CD4-positive, CD25-positive, alpha-beta regulatory T cell (primary cell): ENCODE results near the gene ASMTL. TPM values are rescaled to one million over a fixed set of nuclear protein-coding genes. Genes with fewer than 3 reads are reported as not detected.
"Not testable (repeated sequence)": the region's sequence is repeated elsewhere in the genome, so short reads cannot be mapped to it uniquely, and the experiment has no call there.

Experiments
- ATAC-seq, 2 donors: fragments of 150-1000 bp; cut with Tn5 transposase; one replicate each; pipeline ENCODE4 v1.10.0; 2021; ENCODE audit warnings: low read depth in 2 of 2, moderate number of reproducible peaks in 2 of 2, moderate library complexity in 1 of 2
- DNase-seq, 3 donors: peaks; one replicate each; pipeline versions ENCODE4 v3.0.0 to v3.0.0-alpha.2; 2012 to 2022; ENCODE audit warnings: mixed read lengths in 1 of 3
- H3K27ac ChIP-seq: one replicate; pipeline ENCODE4 v1.7.0; 2013; ENCODE audit warnings: mild to moderate bottlenecking, low read length; ENCODE audit not compliant: insufficient read depth, poor library complexity, severe bottlenecking
- H3K27me3 ChIP-seq: one replicate; pipeline ENCODE4 v1.7.0; 2013; ENCODE audit warnings: low read length; ENCODE audit not compliant: control insufficient read depth, insufficient read depth
- H3K36me3 ChIP-seq: one replicate; pipeline ENCODE4 v1.7.0; 2013; ENCODE audit warnings: mild to moderate bottlenecking, low read length, moderate library complexity; ENCODE audit not compliant: control insufficient read depth, insufficient read depth
- H3K4me1 ChIP-seq: 2 replicates; pipeline ENCODE4 v1.7.0; 2013; ENCODE audit warnings: mild to moderate bottlenecking, low read length; ENCODE audit not compliant: insufficient read depth, control insufficient read depth, poor library complexity, severe bottlenecking
- H3K4me3 ChIP-seq: one replicate; pipeline ENCODE4 v1.7.0; 2013; ENCODE audit warnings: low read depth, mild to moderate bottlenecking, low read length, moderate library complexity
- H3K9me3 ChIP-seq, 2 experiments: 1 replicate in 1 of 2; 2 replicates in 1 of 2; pipeline ENCODE4 v1.7.0; 2013; ENCODE audit warnings: low read length in 2 of 2, mild to moderate bottlenecking in 1 of 2, moderate library complexity in 1 of 2; ENCODE audit not compliant: control insufficient read depth in 2 of 2
- H3K27ac Mint-ChIP-seq, 3 donors: one replicate each; pipeline ENCODE4 v1.8.0; 2020 to 2022; ENCODE audit warnings: mild to moderate bottlenecking in 3 of 3, mixed read lengths in 3 of 3, moderate library complexity in 2 of 3
- H3K27me3 Mint-ChIP-seq: one replicate; pipeline ENCODE4 v1.8.0; 2022; ENCODE audit warnings: mild to moderate bottlenecking, mixed read lengths
- H3K36me3 Mint-ChIP-seq: one replicate; pipeline ENCODE4 v1.8.0; 2020; ENCODE audit warnings: mixed read lengths
- H3K4me1 Mint-ChIP-seq, 4 donors: one replicate each; pipeline ENCODE4 v1.8.0; 2020 to 2022; ENCODE audit warnings: mixed read lengths in 4 of 4, mild to moderate bottlenecking in 1 of 4
- H3K4me3 Mint-ChIP-seq, 4 donors: one replicate each; pipeline ENCODE4 v1.8.0; 2020 to 2022; ENCODE audit warnings: mild to moderate bottlenecking in 4 of 4, mixed read lengths in 4 of 4, moderate library complexity in 3 of 4
- H3K9me3 Mint-ChIP-seq, 7 donors: one replicate each; pipeline ENCODE4 v1.8.0; 2020 to 2022; ENCODE audit warnings: mixed read lengths in 7 of 7, mild to moderate bottlenecking in 3 of 7, moderate library complexity in 2 of 7
- polyA plus RNA-seq, 4 donors: library from polyadenylated mRNA; unstranded; fragments of 300-500 nt; fragmentation: Illumina TruSeq; gene quantifications; one replicate each; pipeline ENCODE4 v1.2.3, GENCODE V29; 2021
- total RNA-seq: library from RNA; stranded (reverse); gene quantifications from one replicate; pipeline ENCODE4 v1.2.3, GENCODE V29; 2022

ASMTL gene
- total and polyA plus RNA-seq, 5 donors from 2014 or later, result 32.1 to 50.1 (median 44.6) TPM

DNA sequence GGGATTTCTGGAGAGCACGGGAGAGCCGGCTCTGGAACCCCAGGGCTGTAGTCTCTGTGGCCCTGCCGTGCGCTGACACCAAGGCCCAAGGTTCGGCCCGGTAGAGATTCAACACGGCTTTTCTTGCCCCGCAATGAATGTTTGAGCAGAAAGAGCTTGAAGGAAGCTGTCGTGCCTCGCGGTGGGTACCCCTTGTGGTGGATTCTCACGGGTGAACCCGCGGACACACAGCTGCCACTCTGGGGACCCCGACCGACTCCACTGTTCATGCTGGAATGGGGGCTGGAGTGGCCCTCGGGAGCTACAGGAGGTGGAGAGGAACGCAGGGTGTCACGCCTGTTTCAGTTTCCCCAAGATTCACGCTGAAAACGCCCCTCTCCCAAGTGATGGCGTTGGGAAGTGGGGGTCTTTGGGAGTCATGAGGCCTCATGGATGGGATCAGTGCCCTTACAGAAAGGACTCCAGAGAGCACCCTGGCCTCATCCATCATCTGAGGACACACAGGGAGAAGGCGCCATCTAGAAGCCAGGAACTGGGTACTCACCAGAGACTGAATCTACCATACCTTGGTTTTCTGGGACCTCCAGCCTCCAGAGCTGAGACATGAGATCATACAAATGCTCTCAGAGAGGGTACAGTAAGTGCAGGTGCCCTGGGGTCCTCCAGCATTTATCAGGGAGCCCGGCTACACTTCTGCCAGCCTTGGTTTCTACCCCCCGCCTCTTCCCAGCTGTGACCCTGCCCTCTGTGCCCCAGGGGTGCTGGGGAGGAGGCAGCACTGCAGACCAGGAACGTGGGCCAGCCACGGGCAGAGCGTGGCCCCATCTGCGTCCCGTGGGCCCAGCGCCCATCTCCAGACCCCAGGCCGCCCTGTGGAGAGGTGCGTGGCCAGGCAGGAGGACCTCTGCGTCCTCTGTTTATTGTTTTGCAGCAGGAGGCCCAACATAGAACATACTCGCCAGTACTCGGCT is 67.2 kb downstream of the ASMTL start:
- H3K27ac Mint-ChIP-seq, result peak overlapping the region in 2 of 3 donors; percentile 20 to 69
- ATAC-seq, result no peak
- no peaks in the 10 kb centered on the region for H3K27me3 ChIP-seq
- DNase-seq, result no peak
- peaks cover 0 to 38% (median 8%) of the 10 kb centered on the region in 4 donors for H3K4me1 Mint-ChIP-seq
- H3K27ac ChIP-seq, result no peak overlapping the region
- no peaks in the 10 kb centered on the region for H3K27me3 Mint-ChIP-seq
- no peaks in the 10 kb centered on the region for H3K9me3 ChIP-seq
- H3K36me3 Mint-ChIP-seq, result peaks cover 46% of the 10 kb centered on the region
- peaks cover 0 to 2% (median 0%) of the 10 kb centered on the region in 7 donors for H3K9me3 Mint-ChIP-seq
- H3K36me3 ChIP-seq, result peaks cover 59% of the 10 kb centered on the region
- peak overlapping the region in 2 of 4 donors; percentile 7 to 69 for H3K4me3 Mint-ChIP-seq
- H3K4me1 ChIP-seq, result peaks cover 16% of the 10 kb centered on the region
- H3K4me3 ChIP-seq, result no peak overlapping the region

DNA sequence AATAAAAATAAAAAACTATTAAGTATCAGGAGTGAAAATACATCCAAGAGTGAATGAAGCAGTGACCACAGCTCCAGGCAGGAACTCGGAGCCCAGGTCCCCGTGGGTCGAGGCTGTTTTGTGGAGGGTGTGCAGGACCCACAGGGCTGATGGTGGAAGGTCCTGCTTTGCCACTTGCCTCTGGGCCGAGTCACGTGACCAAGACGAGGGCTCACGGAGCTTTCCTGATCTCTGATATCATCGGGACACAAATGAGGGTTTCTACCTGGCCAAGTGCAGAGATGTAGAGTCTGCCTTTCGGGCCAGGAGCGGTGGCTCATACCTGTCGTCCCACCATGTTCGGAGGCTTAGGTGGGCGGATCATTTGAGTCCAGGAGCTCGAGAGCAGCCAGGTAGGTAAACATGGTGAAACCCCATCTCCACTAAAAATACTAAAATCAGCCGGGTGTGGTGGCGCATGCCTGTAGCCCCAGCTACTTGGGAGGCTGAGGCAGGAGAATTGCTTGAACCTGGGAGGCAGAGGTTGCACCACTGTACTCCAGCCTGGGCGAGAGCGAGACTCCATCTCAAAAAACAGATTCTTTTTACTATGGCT is 68.0 kb downstream of the ASMTL start:
- no peak overlapping the region for H3K27ac ChIP-seq
- H3K27ac Mint-ChIP-seq, result peak overlapping the region in 2 of 3 donors; percentile 20 to 69
- DNase-seq, result no peak
- H3K36me3 Mint-ChIP-seq, result peaks cover 46% of the 10 kb centered on the region
- H3K27me3 ChIP-seq, result no peaks in the 10 kb centered on the region
- no peaks in the 10 kb centered on the region for H3K9me3 ChIP-seq
- H3K4me3 ChIP-seq, result no peak overlapping the region
- peaks cover 0 to 35% (median 8%) of the 10 kb centered on the region in 4 donors for H3K4me1 Mint-ChIP-seq
- H3K4me1 ChIP-seq, result peaks cover 9% of the 10 kb centered on the region
- no peak for ATAC-seq
- peak overlapping the region in 3 of 4 donors; percentile 32 to 47 (median 35) for H3K4me3 Mint-ChIP-seq
- peaks cover 0 to 2% (median 0%) of the 10 kb centered on the region in 7 donors for H3K9me3 Mint-ChIP-seq
- peaks cover 53% of the 10 kb centered on the region for H3K36me3 ChIP-seq
- no peaks in the 10 kb centered on the region for H3K27me3 Mint-ChIP-seq

DNA sequence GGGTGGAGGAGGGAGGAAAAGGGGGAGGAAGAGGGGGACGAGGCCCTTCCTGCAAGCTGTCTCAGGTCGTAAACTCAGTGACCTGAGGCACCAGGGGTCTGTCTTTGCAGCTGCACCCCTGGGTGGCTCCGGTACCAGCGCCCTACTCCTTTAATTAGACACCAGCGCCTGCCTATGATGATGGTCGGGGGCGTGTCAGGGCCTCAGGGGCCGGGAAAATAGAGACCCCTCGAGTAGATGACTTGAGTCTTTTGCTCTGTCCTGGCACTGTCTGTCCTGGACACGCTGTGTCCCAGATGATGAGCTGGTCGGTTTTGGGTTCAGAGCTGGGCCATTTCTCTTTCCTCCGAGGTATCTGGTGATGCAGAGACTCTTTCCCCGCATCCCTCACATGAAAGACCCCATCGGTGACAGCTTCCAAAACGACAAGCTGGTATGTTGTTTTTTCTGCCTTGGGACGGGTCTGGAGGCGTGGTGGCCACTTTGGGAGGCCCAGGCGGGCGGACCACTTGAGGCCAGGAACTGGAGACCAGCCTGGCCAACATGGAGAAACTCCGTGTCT is 72.0 kb downstream of the ASMTL start:
- Histone ChIP-seq H3K27ac (no peak overlapping the region), H3K27me3 (no peaks in the 10 kb centered on the region), H3K9me3 (no peaks in the 10 kb centered on the region), H3K4me3 (no peak overlapping the region), H3K36me3 (peaks cover 14% of the 10 kb centered on the region), H3K4me1 (no peaks in the 10 kb centered on the region)
- H3K4me3 Mint-ChIP-seq, result no peak overlapping the region
- H3K9me3 Mint-ChIP-seq, result peaks cover 0 to 2% (median 0%) of the 10 kb centered on the region in 7 donors
- H3K27ac Mint-ChIP-seq, result no peak overlapping the region
- peaks cover 24% of the 10 kb centered on the region for H3K36me3 Mint-ChIP-seq
- no peaks in the 10 kb centered on the region for H3K27me3 Mint-ChIP-seq
- ATAC-seq, result no peak
- peaks cover 0 to 6% (median 0%) of the 10 kb centered on the region in 4 donors for H3K4me1 Mint-ChIP-seq
- DNase-seq, result no peak

DNA sequence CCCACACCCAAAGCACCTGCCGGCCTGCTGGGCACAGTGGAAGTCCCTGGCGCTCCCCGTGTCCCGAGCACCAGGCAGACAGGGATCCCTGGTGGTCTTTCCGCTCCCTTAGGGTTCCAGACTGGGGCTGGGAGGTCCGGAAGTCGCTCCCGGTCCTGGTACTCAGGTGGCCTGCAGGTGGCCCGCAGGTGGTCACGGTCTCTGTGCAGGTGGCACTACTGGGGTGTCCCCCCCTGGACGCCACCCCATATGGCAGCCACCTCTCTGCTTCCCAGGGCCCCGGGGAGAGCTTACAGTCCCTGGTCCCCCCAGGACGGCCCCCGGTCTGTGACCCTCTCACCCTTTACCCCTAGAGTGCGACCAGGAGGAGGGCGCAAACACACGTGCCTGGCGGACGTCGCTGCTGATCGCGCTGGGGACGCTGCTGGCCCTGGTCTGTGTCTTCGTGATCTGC is 74.4 kb downstream of the ASMTL start:
- Histone ChIP-seq H3K36me3 (no peaks in the 10 kb centered on the region), H3K4me1 (no peaks in the 10 kb centered on the region), H3K9me3 (no peaks in the 10 kb centered on the region), H3K27me3 (no peaks in the 10 kb centered on the region), H3K27ac (no peak overlapping the region), H3K4me3 (no peak overlapping the region)
- H3K9me3 Mint-ChIP-seq, result no peaks in the 10 kb centered on the region
- H3K4me3 Mint-ChIP-seq, result peak overlapping the region in 1 of 4 donors; percentile 75
- H3K4me1 Mint-ChIP-seq, result peaks cover 0 to 6% (median 0%) of the 10 kb centered on the region in 4 donors
- no peaks in the 10 kb centered on the region for H3K27me3 Mint-ChIP-seq
- ATAC-seq, result peak in 1 of 2 donors; percentile 17
- DNase-seq, result no peak
- peaks cover 2% of the 10 kb centered on the region for H3K36me3 Mint-ChIP-seq
- no peak overlapping the region for H3K27ac Mint-ChIP-seq

DNA sequence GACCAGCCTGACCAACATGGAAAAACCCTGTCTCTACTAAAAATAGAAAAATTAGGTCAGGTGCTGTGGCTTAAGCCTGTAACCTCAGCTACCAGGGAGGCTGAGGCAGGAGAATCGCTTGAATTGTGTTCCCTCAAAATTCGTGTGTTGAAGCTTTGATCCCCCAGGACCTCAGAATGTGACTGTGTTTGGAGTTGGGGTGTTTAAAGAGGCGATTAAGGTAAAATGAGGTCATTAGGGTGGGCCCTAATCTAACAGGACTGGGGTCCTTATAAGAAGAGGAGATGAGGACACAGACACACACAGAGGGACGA is 84.4 kb downstream of the ASMTL start:
- Mint-ChIP-seq H3K27me3 (no peaks in the 10 kb centered on the region), H3K4me1 (no peaks in the 10 kb centered on the region), H3K4me3 (no peak overlapping the region), H3K27ac (peak overlapping the region in 1 of 3 donors; percentile 25), H3K36me3 (no peaks in the 10 kb centered on the region), H3K9me3 (peaks cover 0 to 1% (median 0%) of the 10 kb centered on the region in 7 donors)
- Histone ChIP-seq H3K4me1 (no peaks in the 10 kb centered on the region), H3K9me3 (no peaks in the 10 kb centered on the region), H3K4me3 (no peak overlapping the region), H3K27ac (no peak overlapping the region), H3K36me3 (no peaks in the 10 kb centered on the region), H3K27me3 (no peaks in the 10 kb centered on the region)
- DNase-seq, result no peak
- no peak for ATAC-seq

DNA sequence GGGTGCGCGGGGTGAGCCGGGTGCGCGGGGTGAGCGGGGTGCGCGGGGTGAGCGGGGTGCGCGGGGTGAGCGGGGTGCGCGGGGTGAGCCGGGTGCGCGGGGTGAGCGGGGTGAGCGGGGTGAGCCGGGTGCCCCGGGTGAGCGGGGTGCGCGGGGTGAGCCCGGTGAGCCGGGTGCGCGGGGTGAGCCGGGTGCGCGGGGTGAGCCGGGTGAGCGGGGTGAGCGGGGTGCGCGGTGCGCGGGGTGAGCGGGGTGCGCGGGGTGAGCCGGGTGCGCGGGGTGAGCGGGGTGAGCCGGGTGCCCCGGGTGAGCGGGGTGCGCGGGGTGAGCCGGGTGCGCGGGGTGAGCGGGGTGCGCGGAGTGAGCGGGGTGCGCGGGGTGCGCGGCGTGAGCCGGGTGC is 86.3 kb downstream of the ASMTL start:
- H3K4me3 Mint-ChIP-seq, H3K27me3 ChIP-seq, H3K9me3 Mint-ChIP-seq, ATAC-seq, H3K9me3 ChIP-seq, H3K27ac ChIP-seq, H3K27ac Mint-ChIP-seq, H3K4me1 Mint-ChIP-seq, DNase-seq, H3K36me3 ChIP-seq, H3K4me1 ChIP-seq, H3K27me3 Mint-ChIP-seq, H3K36me3 Mint-ChIP-seq, H3K4me3 ChIP-seq: not testable (repeated sequence)

DNA sequence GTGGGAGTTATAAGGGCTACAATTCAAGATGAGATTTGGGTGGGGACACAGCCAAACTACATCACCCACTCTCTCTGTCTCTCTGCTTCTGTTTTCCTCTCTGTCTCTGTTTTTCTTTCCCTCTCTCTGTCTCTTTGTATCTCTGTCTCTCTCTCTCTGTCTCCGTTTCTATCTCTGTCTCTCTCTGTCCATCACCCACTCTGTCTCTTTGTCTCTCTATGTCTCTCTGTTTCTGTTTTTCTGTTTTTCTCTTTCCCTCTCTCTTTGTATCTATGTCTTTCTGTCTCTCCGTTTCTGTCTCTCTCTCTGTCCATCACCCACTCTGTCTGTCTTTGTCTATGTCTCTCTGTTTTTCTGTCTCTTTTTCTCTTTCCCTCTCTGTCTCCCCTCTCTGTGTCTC is 90.8 kb downstream of the ASMTL start:
- Mint-ChIP-seq H3K9me3 (peaks cover 0 to 5% (median 0%) of the 10 kb centered on the region in 7 donors), H3K36me3 (peaks cover 24% of the 10 kb centered on the region), H3K4me3 (no peak overlapping the region), H3K27ac (peak overlapping the region; percentile 10 to 77 (median 64)), H3K4me1 (peaks cover 0 to 7% (median 0%) of the 10 kb centered on the region in 4 donors), H3K27me3 (no peaks in the 10 kb centered on the region)
- peaks cover 0 to 4% of the 10 kb centered on the region in 2 experiments for H3K9me3 ChIP-seq
- no peaks in the 10 kb centered on the region for H3K4me1 ChIP-seq
- H3K27ac ChIP-seq, result no peak overlapping the region
- H3K36me3 ChIP-seq, result peaks cover 4% of the 10 kb centered on the region
- H3K27me3 ChIP-seq, result no peaks in the 10 kb centered on the region
- ATAC-seq (no peak), DNase-seq (no peak)
- H3K4me3 ChIP-seq, result no peak overlapping the region
